PFSK-1 (cell line): Measurements from ENCODE around the gene SRA1.

Experiments
- FOXP2 ChIP-seq: optimal IDR thresholded peaks from 2 replicates; pipeline ENCODE3; 2011; ENCODE audit warnings: borderline replicate concordance, control low read depth, inconsistent platforms; ENCODE audit not compliant: insufficient read depth; ENCODE audit errors: extremely low read length, extremely low read depth
- POLR2AphosphoS5 ChIP-seq: IDR thresholded peaks from 2 replicates; pipeline ENCODE4 v1.6.1; 2012; ENCODE audit warnings: low read depth, mild to moderate bottlenecking, control low read depth, low read length, moderate library complexity
- SIN3A ChIP-seq: IDR thresholded peaks from 2 replicates; pipeline ENCODE4 v1.6.1; 2012; ENCODE audit warnings: mild to moderate bottlenecking, low read length, moderate library complexity, borderline replicate concordance; ENCODE audit not compliant: insufficient read depth
- TAF1 ChIP-seq: IDR thresholded peaks from 2 replicates; pipeline ENCODE4 v1.6.1; 2012; ENCODE audit warnings: low read length, control low read depth, borderline replicate concordance; ENCODE audit not compliant: insufficient read depth
- TF ChIP-seq, protein P1 (sequence below), 2 experiments: IDR thresholded peaks; 2 replicates each; pipeline versions ENCODE4 v1.6.1 to v1.8.0; 2011 to 2012; ENCODE audit warnings: low read depth in 2 of 2, low read length in 2 of 2, control low read depth in 1 of 2, inconsistent platforms in 1 of 2, mild to moderate bottlenecking in 1 of 2, moderate library complexity in 1 of 2; ENCODE audit not compliant: insufficient read depth in 1 of 2

SRA1 gene

DNA sequence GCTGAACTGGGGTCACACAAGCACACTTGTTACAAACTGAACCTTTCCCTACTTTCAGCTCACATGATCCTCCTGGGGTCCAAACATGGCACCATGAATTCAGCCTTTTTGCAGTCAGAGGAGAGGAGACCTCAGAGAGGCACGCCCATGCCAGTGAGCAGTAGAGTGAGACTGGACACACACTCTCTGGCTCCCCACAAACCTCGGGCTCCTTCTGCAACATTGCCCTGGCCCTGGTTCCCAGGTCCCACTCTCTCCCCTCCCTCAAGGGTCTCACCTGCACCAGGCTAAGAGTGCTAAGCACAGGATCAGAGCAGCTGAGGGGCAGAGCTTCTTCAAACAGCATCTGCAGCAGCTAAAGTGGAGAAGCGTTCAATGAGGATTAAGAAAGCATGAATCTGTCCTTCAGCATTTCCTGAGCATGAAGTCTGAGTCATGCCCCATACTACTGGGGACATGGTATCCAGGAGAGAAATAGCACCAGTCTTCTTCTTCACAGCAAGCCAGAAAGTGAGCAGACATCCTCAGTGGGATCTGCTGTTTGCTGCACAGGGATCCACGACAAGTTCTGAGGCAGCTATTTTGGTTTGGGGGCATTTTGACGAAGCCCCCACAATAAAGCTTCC lies 34.6 kb upstream of the SRA1 start:
- TF ChIP-seq POLR2AphosphoS5 = no peak
- TF ChIP-seq, protein P1, sequence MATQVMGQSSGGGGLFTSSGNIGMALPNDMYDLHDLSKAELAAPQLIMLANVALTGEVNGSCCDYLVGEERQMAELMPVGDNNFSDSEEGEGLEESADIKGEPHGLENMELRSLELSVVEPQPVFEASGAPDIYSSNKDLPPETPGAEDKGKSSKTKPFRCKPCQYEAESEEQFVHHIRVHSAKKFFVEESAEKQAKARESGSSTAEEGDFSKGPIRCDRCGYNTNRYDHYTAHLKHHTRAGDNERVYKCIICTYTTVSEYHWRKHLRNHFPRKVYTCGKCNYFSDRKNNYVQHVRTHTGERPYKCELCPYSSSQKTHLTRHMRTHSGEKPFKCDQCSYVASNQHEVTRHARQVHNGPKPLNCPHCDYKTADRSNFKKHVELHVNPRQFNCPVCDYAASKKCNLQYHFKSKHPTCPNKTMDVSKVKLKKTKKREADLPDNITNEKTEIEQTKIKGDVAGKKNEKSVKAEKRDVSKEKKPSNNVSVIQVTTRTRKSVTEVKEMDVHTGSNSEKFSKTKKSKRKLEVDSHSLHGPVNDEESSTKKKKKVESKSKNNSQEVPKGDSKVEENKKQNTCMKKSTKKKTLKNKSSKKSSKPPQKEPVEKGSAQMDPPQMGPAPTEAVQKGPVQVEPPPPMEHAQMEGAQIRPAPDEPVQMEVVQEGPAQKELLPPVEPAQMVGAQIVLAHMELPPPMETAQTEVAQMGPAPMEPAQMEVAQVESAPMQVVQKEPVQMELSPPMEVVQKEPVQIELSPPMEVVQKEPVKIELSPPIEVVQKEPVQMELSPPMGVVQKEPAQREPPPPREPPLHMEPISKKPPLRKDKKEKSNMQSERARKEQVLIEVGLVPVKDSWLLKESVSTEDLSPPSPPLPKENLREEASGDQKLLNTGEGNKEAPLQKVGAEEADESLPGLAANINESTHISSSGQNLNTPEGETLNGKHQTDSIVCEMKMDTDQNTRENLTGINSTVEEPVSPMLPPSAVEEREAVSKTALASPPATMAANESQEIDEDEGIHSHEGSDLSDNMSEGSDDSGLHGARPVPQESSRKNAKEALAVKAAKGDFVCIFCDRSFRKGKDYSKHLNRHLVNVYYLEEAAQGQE (IDR thresholded peaks at IDR 0.05; ENCODE audit: insufficient read depth in 1 of 2, low read depth in 2 of 2, low read length in 2 of 2) = no peak
- TF ChIP-seq SIN3A = no peak
- TF ChIP-seq TAF1 = no peak
- TF ChIP-seq FOXP2 = no peak

DNA sequence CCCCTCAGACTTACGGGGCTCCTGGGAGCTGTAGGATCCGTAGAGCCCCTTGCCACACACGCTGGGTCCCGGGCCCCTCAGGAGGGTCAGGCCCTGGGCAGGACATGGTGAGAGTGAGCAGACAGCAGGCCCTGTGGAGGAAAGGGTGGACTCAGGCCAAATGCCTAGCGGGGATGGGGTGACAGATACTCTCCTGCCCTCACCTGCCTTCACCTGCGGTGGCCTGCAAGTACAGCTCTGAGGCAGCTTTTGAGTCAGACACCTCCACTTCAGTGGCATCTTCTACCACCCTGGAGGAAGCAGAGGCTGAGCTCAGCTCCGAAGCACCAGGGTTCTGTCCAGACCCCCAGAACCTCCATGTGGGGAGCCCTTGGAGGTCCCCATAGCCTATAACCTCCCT lies 33.6 kb upstream of the SRA1 start:
- no peak for TF ChIP-seq FOXP2
- TF ChIP-seq POLR2AphosphoS5 = no peak
- TF ChIP-seq SIN3A = no peak
- no peak for TF ChIP-seq TAF1
- TF ChIP-seq, protein P1 (IDR thresholded peaks at IDR 0.05; ENCODE audit: insufficient read depth in 1 of 2, low read depth in 2 of 2, low read length in 2 of 2) = no peak

GRCh38 chr5:140588311-140589070 lies 31.2 kb upstream of the SRA1 start:
- TF ChIP-seq, protein P1 (IDR thresholded peaks at IDR 0.05; ENCODE audit: insufficient read depth in 1 of 2, low read depth in 2 of 2, low read length in 2 of 2) = no peak
- TF ChIP-seq SIN3A (no peak), FOXP2 (no peak), POLR2AphosphoS5 (no peak), TAF1 (no peak)

DNA sequence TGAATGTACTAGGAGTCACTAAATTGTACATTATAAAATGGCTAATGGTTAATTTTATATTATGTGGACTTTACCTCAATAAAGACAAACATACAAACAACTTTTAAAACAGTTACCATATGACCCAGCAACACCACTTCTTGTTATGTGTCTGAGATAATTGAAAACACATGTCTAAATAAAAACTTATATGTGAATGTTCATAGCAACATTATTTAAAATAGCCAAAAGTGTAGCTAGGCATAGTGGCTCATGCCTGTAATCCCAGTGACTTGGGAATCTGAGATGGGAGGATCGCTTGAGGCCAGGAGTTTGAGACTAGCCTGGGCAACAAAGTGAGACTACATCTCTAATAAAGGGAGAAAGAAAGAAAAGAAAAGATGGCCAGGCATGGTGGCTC lies 30.2 kb upstream of the SRA1 start:
- TF ChIP-seq TAF1 (no peak), POLR2AphosphoS5 (no peak), SIN3A (no peak), FOXP2 (no peak)
- TF ChIP-seq, protein P1 (IDR thresholded peaks at IDR 0.05; ENCODE audit: insufficient read depth in 1 of 2, low read depth in 2 of 2, low read length in 2 of 2) = no peak
